ENCODE results near the gene ZNF462. TPM values are rescaled to one million over a fixed set of nuclear protein-coding genes. Genes with fewer than 3 reads are reported as not detected.
A peak's percentile ranks its signal among the peaks of the same experiment; 100 is the strongest.

Gene ZNF462
- total RNA-seq, 1 experiment from 2014 or later = 164 TPM

GRCh38 chr9:106945727-106946660 lies 83.0 kb downstream of the ZNF462 start:
- no peak overlapping the region for H3K9ac ChIP-seq (ENCODE audit: extremely low read depth, insufficient read length, low read length)
- no peak overlapping the region for H3K4me2 ChIP-seq (ENCODE audit: insufficient read depth, insufficient read length, low read length)
- Mint-ChIP-seq H3K36me3 (ENCODE audit: insufficient read depth in 1 of 3, low read depth in 3 of 3) (peaks cover 47 to 78% (median 71%) of the 10 kb centered on the region in 3 experiments), H3K27me3 (ENCODE audit: low read depth) (no peaks in the 10 kb centered on the region; the same call in 1 of the 2 replicates), H3K4me3 (no peak overlapping the region), H3K27ac (0 out of 7 replicates have a peak overlapping the region, but pooled peaks of 1 of the 3 experiments have one; percentile 23), H3K4me1 (peaks cover 5 to 13% of the 10 kb centered on the region in 2 experiments; a peak in 3 of 4 replicates), H3K9me3 (no peaks in the 10 kb centered on the region)
- no CpG with 5 or more reads among the region's 5 CpGs for WGBS (ENCODE audit: extremely low coverage, insufficient read length, low lambda C conversion rate)
- no peak overlapping the region for H3K14ac ChIP-seq (ENCODE audit: insufficient read depth, low read length)
- no peak for TF ChIP-seq CTCF (conservative IDR thresholded peaks at IDR 0.05)
- no peak overlapping the region for H4K5ac ChIP-seq (ENCODE audit: insufficient read length, low read depth, low read length)
- H4K8ac ChIP-seq (replicated peaks; ENCODE audit: insufficient read length, low read depth, low read length) = no peak overlapping the region
- H3T11ph ChIP-seq (ENCODE audit: low read length) = no peak overlapping the region
- H3K23me2 ChIP-seq (ENCODE audit: insufficient read length, low read depth, low read length, poor library complexity, severe bottlenecking) = no peaks in the 10 kb centered on the region
- no peak overlapping the region for H3K56ac ChIP-seq (ENCODE audit: insufficient read length, low read depth, low read length)
- H3K9me3 ChIP-seq (ENCODE audit: control insufficient read depth, low read depth, low read length) = no peaks in the 10 kb centered on the region
- no peak for DNase-seq
- no peak overlapping the region for H2BK15ac ChIP-seq (ENCODE audit: low read depth, low read length)
- H2AFZ ChIP-seq (ENCODE audit: low read length) = no peak overlapping the region
- H3K4me1 ChIP-seq (ENCODE audit: insufficient read depth, low read length) = peaks cover 2% of the 10 kb centered on the region; the same call in 1 of the 2 replicates
- H4K20me1 ChIP-seq (ENCODE audit: control insufficient read depth, insufficient read depth, insufficient read length) = no peaks in the 10 kb centered on the region
- no peak overlapping the region for H2BK5ac ChIP-seq (ENCODE audit: insufficient read length, low read length)
- H3K27me3 ChIP-seq (ENCODE audit: insufficient read depth, low read length) = no peaks in the 10 kb centered on the region
- H4K91ac ChIP-seq (ENCODE audit: insufficient read length, low read depth, low read length) = no peak overlapping the region
- no peak overlapping the region for H3K18ac ChIP-seq (ENCODE audit: insufficient read length, low read depth, low read length)
- H2BK20ac ChIP-seq (ENCODE audit: low read depth, low read length, poor library complexity, severe bottlenecking) = no peak overlapping the region
- H3K79me2 ChIP-seq (ENCODE audit: insufficient read depth, low read length) = no peaks in the 10 kb centered on the region
- H2AK5ac ChIP-seq (ENCODE audit: insufficient read length, low read length) = no peak overlapping the region
- H2BK12ac ChIP-seq (ENCODE audit: insufficient read length, low read depth, low read length) = no peak overlapping the region
- no peak overlapping the region for H3K4ac ChIP-seq (ENCODE audit: low read depth, low read length)
- no peak overlapping the region for H2BK120ac ChIP-seq (ENCODE audit: low read depth, low read length, poor library complexity, severe bottlenecking)
- H3K23ac ChIP-seq (ENCODE audit: insufficient read length, low read depth, low read length) = no peak overlapping the region
- H3K27ac ChIP-seq (ENCODE audit: insufficient read length, low read depth, low read length) = no peak overlapping the region
- H3K79me1 ChIP-seq (ENCODE audit: insufficient read depth, low read depth, low read length, poor library complexity, severe bottlenecking) = peaks cover 3% of the 10 kb centered on the region
